ENCODE data around the gene HOOK2. TPM values are rescaled to one million over a fixed set of nuclear protein-coding genes. Genes with fewer than 3 reads are reported as not detected.

HOOK2 gene
- total and polyA plus RNA-seq, 9 of the 15 experiments (the other 6 are each of a cell fraction or from before 2014, with no cell fraction given): 1.3 to 17.2 (median 9.9) TPM

- peak; percentile 36; the same call in 1 of the 2 replicates for TF ChIP-seq TOE1 (IDR thresholded peaks at IDR 0.05; ENCODE audit: borderline replicate concordance)
- TF ChIP-seq TOE1 (CRISPR knock-in tag; IDR thresholded peaks at IDR 0.05; ENCODE audit: borderline replicate concordance, low read depth): peak; percentile 76; the same call in 1 of the 2 replicates
- peak; percentile 59; the same call in 1 of the 2 replicates for TF ChIP-seq ZNF584 (CRISPR knock-in tag; IDR thresholded peaks at IDR 0.05; ENCODE audit: low read depth)
- TF ChIP-seq ZNF592 (IDR thresholded peaks at IDR 0.05): no peak
- peak; percentile 97 for TF ChIP-seq PML (IDR thresholded peaks at IDR 0.05; ENCODE audit: low read length)
- no peak for TF ChIP-seq RHOXF2B (CRISPR knock-in tag; conservative IDR thresholded peaks at IDR 0.05)
- TF ChIP-seq JUN (IDR thresholded peaks at IDR 0.05; ENCODE audit: borderline replicate concordance, low read depth, low read length): peak; percentile 68; the same call in 1 of the 2 replicates
- no peak for TF ChIP-seq JUN (CRISPR knock-in tag; IDR thresholded peaks at IDR 0.05; ENCODE audit: borderline replicate concordance)
- TF ChIP-seq LCOR (CRISPR knock-in tag; IDR thresholded peaks at IDR 0.05): peak; percentile 92
- no peak for TF ChIP-seq SMARCE1 (IDR thresholded peaks at IDR 0.05)
- TF ChIP-seq THRAP3 (IDR thresholded peaks at IDR 0.05; ENCODE audit: borderline replicate concordance): peak; percentile 78
- no peak for TF ChIP-seq SMAD2 (IDR thresholded peaks at IDR 0.05; ENCODE audit: low read depth, low read length)
- TF ChIP-seq ZFPM2 (CRISPR knock-in tag; IDR thresholded peaks at IDR 0.05): 0 out of 2 replicates have a peak, but pooled peaks have one; percentile 63
- no peak for TF ChIP-seq MTF1 (CRISPR knock-in tag; IDR thresholded peaks at IDR 0.05; ENCODE audit: borderline replicate concordance)
- peak; percentile 53; the same call in 1 of the 2 replicates for TF ChIP-seq NFATC3 (IDR thresholded peaks at IDR 0.05)
- peak; percentile 16; the same call in 1 of the 2 replicates for TF ChIP-seq PREB (CRISPR knock-in tag; IDR thresholded peaks at IDR 0.05)
- no peak; the same call in 1 of the 2 replicates for TF ChIP-seq STAT5A (IDR thresholded peaks at IDR 0.05; ENCODE audit: borderline replicate concordance, low read length)
- peak; percentile 91 for TF ChIP-seq TAF7 (tag; IDR thresholded peaks at IDR 0.05)
- 0 out of 2 replicates have a peak, but pooled peaks have one; percentile 55 for TF ChIP-seq ERF (CRISPR knock-in tag; IDR thresholded peaks at IDR 0.05)
- TF ChIP-seq SNIP1 (IDR thresholded peaks at IDR 0.05; ENCODE audit: low read depth): peak; percentile 72; the same call in 1 of the 2 replicates
- TF ChIP-seq CXXC5 (CRISPR knock-in tag; IDR thresholded peaks at IDR 0.05): peak; percentile 87
- TF ChIP-seq BRD9 (IDR thresholded peaks at IDR 0.05; ENCODE audit: low read depth, partially characterized antibody): no peak
- peak; percentile 63 for TF ChIP-seq SPI1 (IDR thresholded peaks at IDR 0.05; ENCODE audit: borderline replicate concordance, low read depth, low read length)
- no peak for TF ChIP-seq ZNF57 (CRISPR knock-in tag; IDR thresholded peaks at IDR 0.05)
- TF ChIP-seq KHSRP (IDR thresholded peaks at IDR 0.05): no peak
- no peak for TF ChIP-seq DIDO1 (tag; IDR thresholded peaks at IDR 0.05; ENCODE audit: low read depth)
Observed at GRCh38 chr19:12791345-12792050, 16.1 kb upstream of the HOOK2 start, which contains the start of gene JUNB (continued).
